GM12878 (cell line): ENCODE results near the gene HSPBAP1. TPM values are rescaled to one million over a fixed set of nuclear protein-coding genes. Genes with fewer than 3 reads are reported as not detected.

Experiments used
- ATAC-seq: fragments of 200-7000 bp; cut with Tn5 transposase; 3 replicates; pipeline ENCODE4 v1.9.1; 2020; ENCODE audit warnings: mild to moderate bottlenecking, moderate library complexity
- BruUV-seq: library from RNA; stranded (reverse); fragments of 400-500 nt; replicated peaks from 2 replicates; lab custom pipeline; 2021; lab: Mats Ljungman, UMichigan
- CTCF ChIA-PET: fragments of 300-600 bp; sonication (Branson Sonifier 250); formaldehyde crosslinking; extraction: SDS; loops from one replicate; lab custom pipeline; 2021; ENCODE audit warnings: inconsistent platforms; lab: Yijun Ruan, JAX
- POLR2A ChIA-PET: fragments of 350-600 bp; formaldehyde crosslinking; extraction: SDS; loops from one replicate; lab custom pipeline; 2021; ENCODE audit warnings: inconsistent platforms; lab: Charles Lee
- RAD21 ChIA-PET: fragments of 300-600 bp; sonication (Branson Sonifier 250); formaldehyde crosslinking; loops from one replicate; lab custom pipeline; 2023; ENCODE audit warnings: antibody characterized with exemption; ENCODE audit not compliant: unreplicated experiment; lab: Charles Lee
- SMC1A ChIA-PET: fragments of 300-600 bp; sonication (Branson Sonifier 250); formaldehyde crosslinking; loops from one replicate; lab custom pipeline; 2023; ENCODE audit not compliant: unreplicated experiment, uncharacterized antibody; lab: Charles Lee
- DNase-seq: peaks from one replicate; pipeline ENCODE4 v3.0.0-alpha.2; 2011; ENCODE audit warnings: low read depth, low spot score
- FAIRE-seq: peaks from 3 replicates; lab custom pipeline; 2011; peaks lifted over from hg19 to GRCh38; lab: Jason Lieb, UNC
- H2AFZ ChIP-seq: 2 replicates; pipeline ENCODE4 v1.6.0; 2011; ENCODE audit warnings: low read depth, low read length, control low read depth; ENCODE audit not compliant: control insufficient read depth
- H3K27ac ChIP-seq: 2 replicates; pipeline ENCODE4 v1.5.1; 2011; ENCODE audit warnings: control low read depth; ENCODE audit not compliant: control insufficient read depth, insufficient read depth
- H3K27me3 ChIP-seq, 2 experiments: replicated peaks in 1 of 2; 2 replicates each; pipeline versions ENCODE4 v1.6.0 to v1.6.1; 2011; ENCODE audit warnings: low read length in 1 of 2; ENCODE audit not compliant: control insufficient read depth in 2 of 2, insufficient read depth in 2 of 2
- H3K36me3 ChIP-seq, 2 experiments: 2 replicates each; pipeline ENCODE4 v1.5.1; 2011; ENCODE audit warnings: low read length in 1 of 2; ENCODE audit not compliant: control insufficient read depth in 2 of 2, insufficient read depth in 2 of 2
- H3K4me1 ChIP-seq: 2 replicates; pipeline ENCODE4 v1.6.1; 2011; ENCODE audit warnings: mild to moderate bottlenecking, low read length, moderate library complexity, mixed read lengths; ENCODE audit not compliant: control insufficient read depth, insufficient read depth
- H3K4me2 ChIP-seq: 2 replicates; pipeline ENCODE4 v1.6.0; 2011; ENCODE audit warnings: control low read depth; ENCODE audit not compliant: control insufficient read depth, insufficient read depth
- H3K4me3 ChIP-seq: fragments of 200-600 bp; sonication (generic); 2 replicates; pipeline ENCODE4 v1.5.1; 2016
- H3K79me2 ChIP-seq: 2 replicates; pipeline ENCODE4 v1.6.0; 2011; ENCODE audit warnings: low read length; ENCODE audit not compliant: control insufficient read depth, insufficient read depth
- H3K9ac ChIP-seq: 2 replicates; pipeline ENCODE4 v1.8.0; 2011; ENCODE audit warnings: low read length, control low read depth, mixed read lengths; ENCODE audit not compliant: control insufficient read depth, insufficient read depth
- H3K9me3 ChIP-seq: replicated peaks from 3 replicates; pipeline ENCODE4 v1.5.1; 2011; ENCODE audit warnings: mild to moderate bottlenecking, low read length; ENCODE audit not compliant: control insufficient read depth, insufficient read depth
- H4K20me1 ChIP-seq: 2 replicates; pipeline ENCODE4 v1.6.0; 2011; ENCODE audit not compliant: control insufficient read depth, insufficient read depth
- CREM ChIP-seq: IDR thresholded peaks from 2 replicates; pipeline ENCODE4 v1.6.1; 2014; ENCODE audit warnings: antibody characterized with exemption, low read depth
- EGR1 ChIP-seq, 2 experiments: IDR thresholded peaks; 1 replicate in 1 of 2; 2 replicates in 1 of 2; pipeline ENCODE4 v1.6.1; 2011 to 2012; ENCODE audit warnings: low read depth in 2 of 2, low read length in 2 of 2, borderline replicate concordance in 1 of 2, mild to moderate bottlenecking in 1 of 2, moderate library complexity in 1 of 2
- GATAD2B ChIP-seq: fragments of 450-650 bp; conservative IDR thresholded peaks from 2 replicates; pipeline ENCODE4 v1.6.1; 2017; ENCODE audit warnings: low read depth, mild to moderate bottlenecking, moderate library complexity
- MEF2B ChIP-seq: fragments of 450-650 bp; IDR thresholded peaks from 2 replicates; pipeline ENCODE4 v1.6.1; 2018; ENCODE audit warnings: mild to moderate bottlenecking, moderate library complexity; ENCODE audit not compliant: partially characterized antibody, poor library complexity, severe bottlenecking
- MTA3 ChIP-seq: IDR thresholded peaks from 2 replicates; pipeline ENCODE4 v1.6.1; 2012; ENCODE audit warnings: low read length, inconsistent platforms, borderline replicate concordance
- MXI1 ChIP-seq: fragments of 150-350 bp; IDR thresholded peaks from 2 replicates; pipeline ENCODE4 v1.6.1; 2011; ENCODE audit warnings: low read depth, mild to moderate bottlenecking, inconsistent platforms, low read length, improper control_type of control experiment
- NR2C1 ChIP-seq: fragments of 450-650 bp; IDR thresholded peaks from 2 replicates; pipeline ENCODE4 v1.6.1; 2017; ENCODE audit warnings: antibody characterized with exemption, mild to moderate bottlenecking, moderate library complexity
- NR2C2 ChIP-seq: IDR thresholded peaks from 2 replicates; pipeline ENCODE4 v1.6.1; 2011; ENCODE audit warnings: borderline replicate concordance, low read depth; ENCODE audit not compliant: control insufficient read depth, insufficient read length
- POLR2AphosphoS5 ChIP-seq: IDR thresholded peaks from 2 replicates; pipeline ENCODE4 v1.6.1; 2011; ENCODE audit warnings: mild to moderate bottlenecking, low read length, inconsistent platforms
- RAD21 ChIP-seq: IDR thresholded peaks from 2 replicates; pipeline ENCODE4 v1.6.1; 2011; ENCODE audit warnings: mild to moderate bottlenecking, low read depth, low read length, moderate library complexity; ENCODE audit not compliant: insufficient read depth
- RCOR1 ChIP-seq: conservative IDR thresholded peaks from 2 replicates; pipeline ENCODE4 v1.6.1; 2012; ENCODE audit warnings: low read depth, low read length, improper control_type of control experiment
- SIN3A ChIP-seq: IDR thresholded peaks from 2 replicates; pipeline ENCODE4 v1.6.1; 2012; ENCODE audit warnings: low read depth, low read length, improper control_type of control experiment
- TCF3 ChIP-seq: IDR thresholded peaks from 2 replicates; pipeline ENCODE4 v1.6.1; 2012; ENCODE audit warnings: low read depth, mild to moderate bottlenecking, low read length, borderline replicate concordance; ENCODE audit not compliant: insufficient read depth
- TCF7 ChIP-seq: IDR thresholded peaks from 2 replicates; pipeline ENCODE4 v1.6.1; 2014; ENCODE audit warnings: antibody characterized with exemption, borderline replicate concordance
- ZNF207 ChIP-seq: fragments of 450-650 bp; IDR thresholded peaks from 2 replicates; pipeline ENCODE4 v1.6.1; 2014; ENCODE audit warnings: antibody characterized with exemption, mild to moderate bottlenecking, borderline replicate concordance
- ZNF24 ChIP-seq: fragments of 450-650 bp; IDR thresholded peaks from 2 replicates; pipeline ENCODE4 v1.6.1; 2017; ENCODE audit warnings: antibody characterized with exemption, mild to moderate bottlenecking
- WGBS: methylation state at CpG from one replicate; pipeline ENCODE4 v1.1.6; 2016; ENCODE audit warnings: low lambda C conversion rate; ENCODE audit not compliant: insufficient replicate concordance, insufficient coverage; ENCODE audit errors: missing lambda C conversion rate; 5-methylcytosine and 5-hydroxymethylcytosine counted together
- in situ Hi-C: fragments of 300-500 bp; cut with MboI; formaldehyde crosslinking; loops from 9 replicates; pipeline ENCODE4 v1.14.3; 2018; ENCODE audit warnings: mixed read lengths
- intact Hi-C: fragments of 100-400 bp; cut with micrococcal nuclease; formaldehyde crosslinking; loops from one replicate; pipeline ENCODE4 v1.14.2; 2022; ENCODE audit not compliant: unreplicated experiment
- polyA plus RNA-seq, 11 experiments: library from polyadenylated mRNA; depleted of rRNA in 4 of 11; unstranded in 6 of 11; stranded (reverse) in 5 of 11; fragments of >200 nt; fragmentation: Nextera tagmentation in 4 of 11; fragmentation: Illumina TruSeq in 1 of 11; extraction: Ambion mirVana in 4 of 11; extraction: Trizol in 1 of 11; gene quantifications; 1 replicate in 1 of 11; 2 replicates in 10 of 11; pipeline versions ENCODE4 v1.2.1 to v1.2.3, GENCODE V29; 2011 to 2016; ENCODE audit warnings: inconsistent platforms in 2 of 11, missing spikeins in 2 of 11, low read depth in 1 of 11
- total RNA-seq, 4 experiments: library from RNA; depleted of rRNA in 3 of 4; stranded (reverse); fragments of >200 nt in 3 of 4; fragmentation: Illumina TruSeq in 1 of 4; extraction: Trizol in 1 of 4; gene quantifications; 2 replicates each; pipeline versions ENCODE4 v1.2.1 to v1.2.3, GENCODE V29; 2013 to 2021
- TF ChIP-seq, protein P1 (sequence below): fragments of 150-350 bp; IDR thresholded peaks from 2 replicates; pipeline ENCODE4 v1.6.1; 2016; ENCODE audit warnings: low read depth, low read length
- TF ChIP-seq, protein P2 (sequence below): fragments of 450-650 bp; IDR thresholded peaks from 2 replicates; pipeline ENCODE4 v1.6.1; 2016; ENCODE audit warnings: mild to moderate bottlenecking, moderate library complexity, borderline replicate concordance

HSPBAP1 gene
- total and polyA plus RNA-seq, 10 of the 15 experiments (the other 5 are each of a cell fraction or from before 2014, with no cell fraction given) = 3.2 to 10.3 (median 7.9) TPM

DNA sequence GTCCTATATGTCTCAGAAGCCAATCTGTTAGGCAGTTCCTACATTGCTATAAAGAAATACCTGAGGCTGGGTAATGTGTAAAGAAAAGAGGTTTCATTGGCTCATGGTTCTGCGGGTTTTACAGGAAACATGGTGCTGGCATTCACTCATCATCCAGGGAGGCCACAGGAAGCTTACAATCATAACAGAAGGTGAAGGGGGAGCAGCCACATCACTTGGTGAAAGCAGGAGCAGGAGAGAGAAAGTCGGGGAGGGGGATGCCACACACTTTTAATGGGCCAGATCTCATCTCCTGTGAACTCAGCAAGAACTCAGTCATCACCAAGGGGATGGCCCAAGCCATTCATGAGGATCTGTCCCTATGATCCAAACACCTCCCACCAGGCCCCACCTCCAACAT, 10.3 kb upstream of the HSPBAP1 start (continued):
- no peak for TF ChIP-seq NR2C2
- no peak for TF ChIP-seq POLR2AphosphoS5
- no peak for TF ChIP-seq TCF3
- TF ChIP-seq CREM = no peak
- TF ChIP-seq ZNF207 = no peak
- TF ChIP-seq TCF7 = no peak

DNA sequence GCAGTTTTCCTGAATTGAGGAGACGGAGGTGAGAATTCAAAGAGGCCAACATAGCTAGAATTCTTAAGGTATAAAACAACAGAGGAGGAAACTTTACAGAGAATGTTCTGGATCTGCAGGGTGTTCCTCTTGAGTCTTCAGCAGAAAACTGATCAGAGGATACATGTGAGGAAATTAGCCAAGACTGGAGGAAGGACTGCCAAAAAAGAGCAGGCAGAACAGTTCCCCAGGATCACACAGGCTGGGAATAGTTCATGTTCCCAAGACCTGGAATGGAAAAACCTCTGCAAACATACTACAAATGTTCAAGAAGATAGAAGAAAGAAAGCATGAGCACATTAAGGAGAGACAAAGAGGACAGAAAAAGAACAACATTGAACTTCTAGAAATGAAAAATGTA, 8.7 kb upstream of the HSPBAP1 start:
- SMC1A ChIA-PET = no interaction called here

More for the DNA sequence above, 8.7 kb upstream of the HSPBAP1 start:
- CTCF ChIA-PET = no interaction called here
- no TSS peak for BruUV-seq
- RAD21 ChIA-PET = no interaction called here
- H3K36me3 ChIP-seq = no peaks in the 10 kb centered on the region
- H3K27ac ChIP-seq = no peak overlapping the region
- no peaks in the 10 kb centered on the region for H3K27me3 ChIP-seq
- no peak for ATAC-seq
- H3K79me2 ChIP-seq = no peaks in the 10 kb centered on the region
- no peak overlapping the region for H2AFZ ChIP-seq
- H3K4me1 ChIP-seq = no peaks in the 10 kb centered on the region
- H3K9me3 ChIP-seq = no peaks in the 10 kb centered on the region
- no peak for FAIRE-seq
- H3K9ac ChIP-seq = no peak overlapping the region
- in situ Hi-C loops = no loop called here
- intact Hi-C loops = no loop called here
- POLR2A ChIA-PET = no interaction called here
- no peak for TF ChIP-seq SIN3A
- no peak for TF ChIP-seq RAD21
- TF ChIP-seq, protein P1, sequence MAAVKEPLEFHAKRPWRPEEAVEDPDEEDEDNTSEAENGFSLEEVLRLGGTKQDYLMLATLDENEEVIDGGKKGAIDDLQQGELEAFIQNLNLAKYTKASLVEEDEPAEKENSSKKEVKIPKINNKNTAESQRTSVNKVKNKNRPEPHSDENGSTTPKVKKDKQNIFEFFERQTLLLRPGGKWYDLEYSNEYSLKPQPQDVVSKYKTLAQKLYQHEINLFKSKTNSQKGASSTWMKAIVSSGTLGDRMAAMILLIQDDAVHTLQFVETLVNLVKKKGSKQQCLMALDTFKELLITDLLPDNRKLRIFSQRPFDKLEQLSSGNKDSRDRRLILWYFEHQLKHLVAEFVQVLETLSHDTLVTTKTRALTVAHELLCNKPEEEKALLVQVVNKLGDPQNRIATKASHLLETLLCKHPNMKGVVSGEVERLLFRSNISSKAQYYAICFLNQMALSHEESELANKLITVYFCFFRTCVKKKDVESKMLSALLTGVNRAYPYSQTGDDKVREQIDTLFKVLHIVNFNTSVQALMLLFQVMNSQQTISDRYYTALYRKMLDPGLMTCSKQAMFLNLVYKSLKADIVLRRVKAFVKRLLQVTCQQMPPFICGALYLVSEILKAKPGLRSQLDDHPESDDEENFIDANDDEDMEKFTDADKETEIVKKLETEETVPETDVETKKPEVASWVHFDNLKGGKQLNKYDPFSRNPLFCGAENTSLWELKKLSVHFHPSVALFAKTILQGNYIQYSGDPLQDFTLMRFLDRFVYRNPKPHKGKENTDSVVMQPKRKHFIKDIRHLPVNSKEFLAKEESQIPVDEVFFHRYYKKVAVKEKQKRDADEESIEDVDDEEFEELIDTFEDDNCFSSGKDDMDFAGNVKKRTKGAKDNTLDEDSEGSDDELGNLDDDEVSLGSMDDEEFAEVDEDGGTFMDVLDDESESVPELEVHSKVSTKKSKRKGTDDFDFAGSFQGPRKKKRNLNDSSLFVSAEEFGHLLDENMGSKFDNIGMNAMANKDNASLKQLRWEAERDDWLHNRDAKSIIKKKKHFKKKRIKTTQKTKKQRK = no peak
- no peak for TF ChIP-seq MTA3
- TF ChIP-seq GATAD2B = no peak
- no peak for TF ChIP-seq NR2C1
- TF ChIP-seq RCOR1 = no peak
- TF ChIP-seq, protein P2, sequence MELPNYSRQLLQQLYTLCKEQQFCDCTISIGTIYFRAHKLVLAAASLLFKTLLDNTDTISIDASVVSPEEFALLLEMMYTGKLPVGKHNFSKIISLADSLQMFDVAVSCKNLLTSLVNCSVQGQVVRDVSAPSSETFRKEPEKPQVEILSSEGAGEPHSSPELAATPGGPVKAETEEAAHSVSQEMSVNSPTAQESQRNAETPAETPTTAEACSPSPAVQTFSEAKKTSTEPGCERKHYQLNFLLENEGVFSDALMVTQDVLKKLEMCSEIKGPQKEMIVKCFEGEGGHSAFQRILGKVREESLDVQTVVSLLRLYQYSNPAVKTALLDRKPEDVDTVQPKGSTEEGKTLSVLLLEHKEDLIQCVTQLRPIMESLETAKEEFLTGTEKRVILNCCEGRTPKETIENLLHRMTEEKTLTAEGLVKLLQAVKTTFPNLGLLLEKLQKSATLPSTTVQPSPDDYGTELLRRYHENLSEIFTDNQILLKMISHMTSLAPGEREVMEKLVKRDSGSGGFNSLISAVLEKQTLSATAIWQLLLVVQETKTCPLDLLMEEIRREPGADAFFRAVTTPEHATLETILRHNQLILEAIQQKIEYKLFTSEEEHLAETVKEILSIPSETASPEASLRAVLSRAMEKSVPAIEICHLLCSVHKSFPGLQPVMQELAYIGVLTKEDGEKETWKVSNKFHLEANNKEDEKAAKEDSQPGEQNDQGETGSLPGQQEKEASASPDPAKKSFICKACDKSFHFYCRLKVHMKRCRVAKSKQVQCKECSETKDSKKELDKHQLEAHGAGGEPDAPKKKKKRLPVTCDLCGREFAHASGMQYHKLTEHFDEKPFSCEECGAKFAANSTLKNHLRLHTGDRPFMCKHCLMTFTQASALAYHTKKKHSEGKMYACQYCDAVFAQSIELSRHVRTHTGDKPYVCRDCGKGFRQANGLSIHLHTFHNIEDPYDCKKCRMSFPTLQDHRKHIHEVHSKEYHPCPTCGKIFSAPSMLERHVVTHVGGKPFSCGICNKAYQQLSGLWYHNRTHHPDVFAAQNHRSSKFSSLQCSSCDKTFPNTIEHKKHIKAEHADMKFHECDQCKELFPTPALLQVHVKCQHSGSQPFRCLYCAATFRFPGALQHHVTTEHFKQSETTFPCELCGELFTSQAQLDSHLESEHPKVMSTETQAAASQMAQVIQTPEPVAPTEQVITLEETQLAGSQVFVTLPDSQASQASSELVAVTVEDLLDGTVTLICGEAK = no peak
- no peak for TF ChIP-seq EGR1 (IDR thresholded peaks at IDR 0.05; ENCODE audit: borderline replicate concordance in 1 of 2, low read depth in 2 of 2, low read length in 2 of 2)
- TF ChIP-seq MXI1 = no peak
- no peak for TF ChIP-seq MEF2B
- TF ChIP-seq ZNF24 = no peak
- TF ChIP-seq, all 136 proteins: peak for 0
- Histone ChIP-seq H3K4me3 (no peak overlapping the region), H4K20me1 (no peaks in the 10 kb centered on the region), H3K4me2 (no peak overlapping the region)
- WGBS = 93% methylated on average over 1 of the region's 1 CpG
- no peak for DNase-seq
